T-helper 1 cell treated with Interleukin-12 subunit alpha and Interleukin-12 subunit beta and Interleukin-4 antibody, amounts not matched to agents 30 ng/mL and 1 ng/mL, for 36 hours (primary cell): Measurements from ENCODE around the gene SS18L1. TPM values are rescaled to one million over a fixed set of nuclear protein-coding genes. Genes with fewer than 3 reads are reported as not detected.
"Not testable (repeated sequence)": the region's sequence is repeated elsewhere in the genome, so short reads cannot be mapped to it uniquely, and the experiment has no call there.

Experiments
- intact Hi-C: fragments of 100-400 bp; cut with micrococcal nuclease; formaldehyde crosslinking; loops from one replicate; pipeline ENCODE4 v1.15.1; 2024
- total RNA-seq: library from RNA; stranded (reverse); gene quantifications from 2 replicates; pipeline ENCODE4 v1.2.3, GENCODE V29; 2022

Gene SS18L1
- total RNA-seq, 1 donor from 2014 or later: 19.7 TPM

DNA sequence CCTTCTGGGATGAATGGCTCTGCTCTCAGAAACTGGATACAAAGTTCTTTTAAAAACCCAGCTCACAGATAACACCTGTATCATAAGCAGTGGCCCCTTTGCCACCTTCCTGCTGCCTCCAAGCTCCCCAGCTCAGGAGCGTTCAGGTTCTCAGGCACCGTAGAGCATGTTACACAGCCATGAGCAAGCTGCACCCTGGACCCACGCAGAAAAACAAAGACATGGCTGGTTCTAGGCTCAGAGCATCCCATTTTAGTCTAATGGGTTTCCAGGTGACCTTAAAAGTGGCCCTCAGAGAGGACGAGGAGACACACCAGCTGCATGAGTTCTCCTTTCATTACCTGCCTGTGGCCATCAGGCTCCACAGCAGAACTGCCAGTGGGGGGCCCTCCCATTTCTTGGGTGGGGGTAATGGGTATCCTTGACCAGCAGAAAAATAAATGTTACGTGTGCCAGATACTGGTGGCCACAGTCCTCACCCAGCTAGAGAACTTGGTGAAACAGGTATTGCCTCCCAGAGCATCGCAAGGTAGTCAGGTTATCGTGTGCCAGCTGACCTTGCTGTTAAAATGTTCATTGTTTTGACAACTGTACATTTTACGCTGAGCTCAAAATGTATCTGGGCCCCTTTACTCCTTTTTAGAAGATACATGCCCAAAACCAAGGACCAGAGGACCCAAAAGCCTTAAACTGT is 7.8 kb upstream of the SS18L1 start:
- intact Hi-C loops: loop anchor here (2.0 to 5.0 kb wide), 2 partner anchors 69 to 108 kb away; no protein-coding TSS in a partner anchor

DNA sequence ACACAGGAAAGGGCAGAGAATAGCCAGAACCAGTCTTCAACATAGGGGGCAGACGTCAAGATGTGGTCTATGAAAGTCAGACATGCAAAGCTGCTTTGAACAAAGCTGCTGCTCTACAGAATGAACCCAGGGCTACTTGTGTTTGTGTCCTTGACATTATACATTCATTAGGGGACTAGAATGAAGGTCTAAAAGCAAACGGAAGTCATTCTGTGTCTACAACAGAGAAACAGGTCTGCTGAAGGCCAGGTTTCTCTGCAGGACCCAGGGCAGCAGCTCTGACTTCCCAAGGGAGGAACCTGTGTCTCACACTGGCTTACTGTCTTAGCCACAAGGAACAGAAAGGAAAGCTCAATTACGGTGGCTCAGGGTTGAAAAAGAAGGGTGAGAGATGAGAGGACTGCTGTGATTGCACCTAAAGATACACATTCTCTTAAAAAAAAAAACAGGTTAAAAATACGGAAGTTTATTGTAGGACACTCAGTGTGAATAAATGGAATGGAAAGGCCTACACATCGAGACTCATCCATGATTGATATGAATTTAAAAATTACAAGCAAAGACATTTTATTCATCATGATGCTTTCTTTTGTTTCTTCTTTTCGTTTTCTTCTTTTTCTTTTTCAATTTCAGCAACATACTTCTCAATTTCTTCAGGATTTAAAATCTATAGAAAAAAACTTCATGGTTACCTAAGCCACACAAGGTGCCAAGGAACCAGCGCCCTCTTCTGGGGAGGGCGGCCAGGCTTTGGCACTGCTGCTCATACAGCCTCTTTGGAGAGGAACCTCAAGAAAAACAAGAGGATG is 7.1 kb upstream of the SS18L1 start:
- intact Hi-C loops: loop anchor here (1.0 to 5.0 kb wide), 4 partner anchors 14 to 126 kb away; partner anchors contain the start of gene LSM14B

DNA sequence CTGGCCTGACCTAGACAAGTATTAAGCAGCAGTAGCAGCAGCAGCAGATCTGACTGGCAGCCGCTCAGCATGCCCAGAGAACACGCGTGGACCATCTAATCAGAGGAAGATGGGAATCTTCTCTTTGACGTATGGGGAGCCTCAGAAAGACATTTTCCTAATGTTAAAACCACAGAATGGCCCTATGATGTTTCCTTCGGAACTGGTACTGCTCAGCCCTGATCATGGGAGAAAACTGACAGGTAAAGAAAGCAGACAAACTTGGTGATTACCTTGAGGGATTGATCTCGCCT is 6.5 kb upstream of the SS18L1 start:
- intact Hi-C loops: loop anchor here (1.0 to 5.0 kb wide), 4 partner anchors 15 to 127 kb away; partner anchors contain the start of gene LSM14B

DNA sequence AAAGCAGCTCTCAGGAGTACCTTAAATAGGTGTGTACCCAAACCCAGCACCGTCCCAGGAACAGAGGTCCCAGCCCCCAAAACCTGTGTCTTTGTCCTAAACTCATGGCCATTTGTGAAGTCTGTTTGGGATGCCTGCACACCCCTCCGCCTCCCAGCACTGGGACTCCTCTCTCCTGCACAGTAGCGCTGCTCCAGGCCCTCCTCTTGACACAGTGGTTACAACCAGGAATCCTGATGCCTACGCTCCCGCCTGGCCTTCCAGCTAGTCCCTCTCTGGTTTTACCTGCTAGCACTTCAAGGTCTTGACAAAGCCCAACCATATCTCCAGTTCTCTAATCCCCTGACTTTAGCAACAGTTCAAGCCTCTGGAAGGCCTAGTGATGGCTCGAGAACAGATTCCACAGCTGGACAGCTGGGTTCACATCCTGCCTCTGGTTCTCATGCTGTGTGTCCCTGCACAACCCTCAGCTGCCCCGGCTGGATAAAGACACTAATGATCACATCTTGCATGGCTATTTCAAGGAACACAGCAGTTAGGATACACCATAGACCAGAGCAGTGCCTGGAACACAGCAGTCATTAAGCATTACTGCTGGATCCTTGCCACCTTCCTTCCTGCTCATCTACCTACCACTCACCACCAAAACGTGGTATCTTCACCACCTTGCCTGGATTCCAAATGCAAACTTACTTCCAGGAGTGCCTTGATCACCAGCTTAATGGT is 5.9 kb upstream of the SS18L1 start:
- intact Hi-C loops: loop anchor here (1.0 to 5.0 kb wide), 4 partner anchors 15 to 127 kb away; partner anchors contain the start of gene LSM14B

DNA sequence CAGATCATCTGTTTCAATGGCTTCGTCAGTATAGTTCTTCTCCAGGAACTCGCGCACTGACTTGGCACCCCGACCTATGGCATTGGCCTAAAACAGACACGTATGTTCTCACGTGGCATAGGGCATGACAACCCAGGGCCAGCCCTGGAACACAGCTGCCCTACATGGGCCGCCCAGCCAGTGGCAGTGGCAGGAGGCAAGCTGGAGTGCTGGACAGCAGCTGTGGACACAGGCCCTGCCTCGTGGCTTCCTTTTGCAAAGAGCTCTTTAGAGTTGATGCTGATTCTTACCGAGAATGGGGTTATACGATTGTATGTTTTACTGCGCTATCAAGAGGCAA is 5.4 kb upstream of the SS18L1 start:
- intact Hi-C loops: loop anchor here (5.0 kb wide), 1 partner anchor 111 kb away; no protein-coding TSS in a partner anchor

DNA sequence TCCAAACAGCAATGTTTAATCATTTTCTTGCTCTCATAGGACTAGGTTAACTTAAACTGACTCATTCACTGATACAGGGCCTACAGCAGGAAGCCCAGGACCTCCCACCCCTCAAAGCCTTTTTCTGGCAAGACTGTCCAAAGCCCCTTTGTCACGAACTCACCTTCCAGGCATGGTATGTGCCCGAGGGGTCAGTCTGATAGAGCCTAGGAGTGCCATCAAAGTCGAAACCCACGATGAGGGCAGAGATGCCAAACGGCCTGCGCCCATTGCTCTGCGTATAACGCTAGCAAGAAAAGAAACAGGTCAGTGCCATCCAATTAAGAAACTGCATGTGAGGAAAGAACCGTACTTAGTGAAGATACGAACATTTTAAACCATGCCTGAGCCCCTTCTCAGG is 4.7 kb upstream of the SS18L1 start:
- intact Hi-C loops: loop anchor here (5.0 kb wide), 1 partner anchor 112 kb away; no protein-coding TSS in a partner anchor

DNA sequence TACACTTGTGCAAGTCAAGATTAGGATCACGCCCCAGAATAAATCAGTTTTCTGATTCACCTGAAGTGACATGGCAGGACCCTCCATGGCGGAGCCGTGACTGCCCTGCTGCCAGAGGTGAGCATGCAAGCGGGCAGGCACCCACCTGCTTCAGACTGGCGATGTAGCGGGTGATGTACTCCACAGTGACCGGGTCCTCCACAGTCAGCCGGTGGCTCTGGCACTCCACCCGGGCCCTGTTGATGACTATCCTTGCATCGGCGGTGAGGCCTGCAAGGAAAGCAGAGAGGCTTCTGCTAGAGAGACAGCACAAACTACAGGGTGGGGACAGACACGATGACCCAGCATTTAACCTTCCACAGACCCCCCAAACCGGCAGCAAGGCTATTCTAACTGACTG is 3.9 kb upstream of the SS18L1 start:
- intact Hi-C loops: loop anchor here (5.0 kb wide), 2 partner anchors 112 to 248 kb away; partner anchors contain the start of gene RPS21

DNA sequence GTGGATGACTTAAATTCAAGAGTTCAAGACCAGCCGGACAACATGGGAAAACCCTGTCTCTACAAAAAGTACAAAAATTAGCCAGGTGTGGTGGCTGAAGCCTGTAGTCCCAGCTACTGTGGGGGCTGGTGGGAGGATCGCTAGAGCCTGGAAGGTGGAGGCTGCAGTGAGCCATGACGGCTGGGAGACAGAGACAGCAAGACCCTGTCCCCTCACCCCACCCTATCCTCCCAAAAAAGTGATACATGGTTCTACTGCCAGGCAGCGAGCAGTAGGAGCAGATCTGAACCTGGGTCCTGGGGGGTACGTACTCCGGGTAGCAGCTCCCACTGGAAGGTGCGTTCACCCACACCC is 2.5 kb upstream of the SS18L1 start:
- intact Hi-C loops: loop anchor here (1.0 to 5.0 kb wide), 2 partner anchors 130 to 246 kb away; partner anchors contain the start of gene RPS21

DNA sequence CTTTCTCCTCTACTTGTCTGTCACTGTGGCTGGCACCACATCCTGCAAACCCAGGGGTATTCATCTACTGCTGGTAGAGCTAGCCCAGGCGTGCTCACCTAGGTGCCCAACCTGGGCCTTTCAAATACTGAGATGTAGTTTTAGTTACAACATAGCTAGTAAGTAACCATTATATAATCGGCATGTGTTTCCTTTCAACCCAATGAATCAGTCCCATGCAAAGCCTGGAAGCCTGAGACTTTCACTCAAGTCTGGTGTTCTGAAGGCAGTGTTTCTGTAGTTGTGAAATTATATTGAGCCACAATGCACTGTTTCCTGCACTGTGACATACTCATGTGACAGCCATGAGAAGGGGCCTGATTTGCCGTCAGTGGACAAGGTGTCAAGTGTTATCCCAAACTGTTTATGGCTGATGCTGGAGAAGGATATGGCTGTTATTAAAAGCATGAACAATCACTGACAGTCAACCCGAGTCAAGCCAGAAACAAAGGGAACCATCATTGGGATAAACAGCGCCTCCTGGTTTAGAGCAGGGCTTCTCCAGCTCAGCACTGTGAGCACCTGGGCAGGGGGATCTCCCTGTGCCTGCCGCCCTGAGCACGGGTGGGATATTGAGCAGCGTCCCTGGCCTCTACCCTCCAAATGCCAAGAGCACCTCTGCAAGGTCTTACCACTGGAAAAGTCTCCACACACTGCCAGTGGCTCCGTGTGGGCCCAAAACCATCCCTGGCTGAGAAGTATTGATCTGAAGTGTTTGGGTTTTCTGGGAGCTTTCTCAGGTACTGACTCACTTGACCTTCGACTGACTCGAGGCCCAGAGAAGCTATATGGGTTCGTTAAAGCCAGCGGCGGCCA is 1.9 kb upstream of the SS18L1 start:
- intact Hi-C loops: loop anchor here (1.0 to 5.0 kb wide), 4 partner anchors 75 to 246 kb away; partner anchors contain the start of genes OSBPL2 and RPS21

DNA sequence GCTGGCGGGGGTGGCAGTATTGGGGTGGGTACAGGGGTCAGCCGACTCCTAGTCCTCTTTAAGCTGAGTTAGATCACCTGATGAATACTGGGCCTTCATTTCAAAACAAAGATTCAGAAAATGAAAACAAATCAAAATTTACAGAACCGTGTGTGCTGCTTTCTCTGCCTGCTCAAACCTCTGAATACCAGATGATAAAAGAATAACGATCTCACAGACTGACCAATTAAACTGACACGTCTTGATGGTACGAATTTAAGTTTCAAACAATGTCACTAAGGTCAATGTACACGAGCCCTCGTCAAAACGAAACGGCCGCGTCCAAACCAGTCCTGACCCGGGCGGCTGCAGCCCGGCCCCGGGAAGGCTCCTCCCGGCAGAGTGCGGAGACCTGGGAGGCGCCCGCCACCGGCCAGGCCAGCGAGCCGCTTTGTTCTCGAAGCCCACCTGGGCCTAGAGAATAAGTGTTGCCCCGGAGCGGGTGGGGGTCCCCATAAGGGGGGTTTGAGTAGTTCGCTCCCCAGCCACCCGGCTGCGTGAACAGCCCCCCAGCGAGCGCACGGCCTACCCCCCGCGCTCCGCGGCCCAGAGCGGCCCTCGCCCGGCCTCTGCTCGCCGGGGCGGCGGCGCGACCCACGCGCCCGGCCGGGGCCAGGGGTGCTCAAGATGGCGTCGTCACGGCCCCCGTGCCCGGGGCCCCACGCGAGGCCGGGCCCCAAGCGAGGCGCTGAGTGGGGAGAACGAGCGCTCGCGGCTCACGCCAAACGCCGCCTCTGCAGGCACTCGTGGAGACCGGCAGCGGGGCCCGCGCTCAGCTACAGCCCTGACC is 1.1 kb upstream of the SS18L1 start:
- intact Hi-C loops: loop anchor here (1.0 to 5.0 kb wide), 6 partner anchors 20 to 245 kb away; partner anchors contain the start of genes ADRM1, LSM14B, OSBPL2 and RPS21

DNA sequence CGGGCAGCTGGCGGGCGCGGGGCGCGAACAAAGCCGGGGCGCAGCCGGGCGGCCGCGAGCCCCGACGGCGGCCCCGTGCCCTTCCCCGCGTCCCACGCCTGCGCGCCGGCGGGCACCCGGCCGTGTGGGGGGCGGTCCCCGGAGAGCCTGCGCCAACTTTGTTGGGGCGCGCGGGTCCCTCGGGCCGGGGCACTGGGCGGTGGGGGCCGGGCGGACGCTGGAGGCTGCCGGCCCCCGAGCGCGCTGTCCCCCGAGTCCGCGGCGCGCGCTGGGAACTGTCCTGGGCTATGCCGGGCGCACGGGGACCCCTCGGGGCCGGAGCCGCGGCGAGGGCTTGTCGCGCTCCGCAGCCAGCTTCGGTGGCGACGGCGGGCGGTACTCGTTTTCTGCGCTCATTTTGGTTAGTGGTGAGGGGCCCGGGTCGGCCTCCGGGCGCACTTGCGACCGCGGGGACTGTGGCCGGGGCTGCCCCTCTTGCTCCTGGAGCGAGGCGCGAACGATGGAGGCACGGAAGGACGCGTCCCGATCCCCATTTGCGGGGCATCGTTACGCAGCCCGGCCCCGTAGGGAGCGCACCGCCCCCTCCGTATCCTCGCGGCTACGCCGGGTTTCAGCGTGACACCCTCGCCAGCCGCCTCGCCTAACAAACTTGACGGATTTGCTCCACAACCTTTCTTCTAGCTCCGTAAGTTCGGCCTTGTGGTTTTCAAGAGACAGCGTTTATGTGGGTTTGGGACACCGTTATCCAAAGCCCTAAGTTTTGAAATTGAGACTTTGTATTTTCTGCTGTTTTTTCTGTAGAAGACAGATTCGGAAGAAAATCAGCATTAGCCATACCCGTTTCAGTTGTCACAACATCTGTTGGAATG is 622 bp downstream of the SS18L1 start:
- intact Hi-C loops: loop anchor here (1.0 to 5.0 kb wide), 5 partner anchors 22 to 243 kb away; partner anchors contain the start of genes ADRM1, LSM14B, OSBPL2 and RPS21

DNA sequence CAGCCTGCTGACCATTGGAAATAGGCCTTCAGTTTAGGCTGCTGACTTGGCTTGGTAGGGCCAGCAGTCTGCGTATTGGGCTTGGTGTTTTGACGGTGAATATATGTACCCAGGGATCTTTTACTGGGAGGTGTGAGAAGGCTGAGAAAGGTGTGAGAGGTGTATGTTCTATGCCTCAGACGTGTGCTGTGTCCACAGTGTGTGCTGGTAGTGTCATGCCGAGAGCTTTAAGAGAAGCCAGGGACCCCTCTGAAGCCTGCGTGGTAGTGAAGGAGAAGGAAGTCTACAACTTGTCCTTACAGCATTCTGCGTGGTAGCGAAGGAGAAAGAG is 2.1 kb downstream of the SS18L1 start:
- intact Hi-C loops: no loop called here

DNA sequence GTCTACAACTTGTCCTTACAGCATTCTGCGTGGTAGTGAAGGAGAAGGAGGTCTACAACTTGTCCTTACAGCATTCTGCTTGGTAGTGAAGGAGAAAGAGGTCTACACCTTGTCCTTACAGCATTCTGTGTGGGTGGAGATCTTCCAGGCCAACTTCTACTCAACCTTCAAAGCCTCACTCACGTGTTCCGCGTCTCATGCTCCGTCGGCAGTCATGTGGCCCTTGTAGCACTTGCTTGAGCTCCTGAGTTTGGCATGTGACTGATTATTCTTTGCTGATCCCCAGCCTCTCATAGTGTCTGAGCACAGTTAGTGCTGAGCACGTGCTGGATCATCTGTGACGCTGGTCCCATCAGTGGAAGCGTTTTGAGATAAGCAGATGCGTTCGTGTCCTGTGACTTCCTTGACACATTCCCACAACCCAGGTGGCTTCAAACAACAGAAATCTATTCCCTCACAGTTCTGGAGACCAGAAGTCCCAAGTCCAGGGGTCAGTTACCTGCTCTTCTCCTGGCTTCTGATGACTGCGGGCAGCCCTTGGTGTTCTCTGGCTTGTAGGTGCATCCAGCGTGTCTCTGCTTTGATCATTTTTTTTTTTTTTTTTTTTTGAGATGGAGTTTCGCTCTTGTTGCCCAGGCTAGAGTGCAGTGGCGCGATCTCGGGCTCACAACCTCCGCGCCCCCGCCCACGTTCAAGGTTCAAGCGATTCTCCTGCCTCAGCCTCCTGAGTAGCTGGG is 2.6 kb downstream of the SS18L1 start:
- intact Hi-C loops: no loop called here

DNA sequence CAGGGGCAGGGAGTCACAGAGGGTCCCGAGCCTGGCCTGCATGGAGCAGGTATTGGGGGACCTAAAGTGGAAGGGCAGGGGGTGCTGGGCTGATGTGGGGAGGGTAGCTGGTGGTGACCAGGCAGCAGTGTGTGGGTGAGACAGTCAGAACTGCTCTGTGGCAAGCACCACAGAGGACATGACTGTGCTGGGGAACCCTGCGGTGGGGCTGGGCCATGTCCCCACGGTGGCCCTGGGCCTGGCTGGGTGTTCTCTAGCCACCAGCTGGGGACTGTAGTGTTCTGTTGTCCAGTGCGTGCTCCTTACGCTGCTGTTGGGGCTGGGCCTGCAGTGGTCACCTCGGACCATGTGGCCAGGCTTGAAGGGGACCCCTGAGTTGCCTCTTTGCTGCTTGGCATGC is 3.6 kb downstream of the SS18L1 start:
- intact Hi-C loops: no loop called here

DNA sequence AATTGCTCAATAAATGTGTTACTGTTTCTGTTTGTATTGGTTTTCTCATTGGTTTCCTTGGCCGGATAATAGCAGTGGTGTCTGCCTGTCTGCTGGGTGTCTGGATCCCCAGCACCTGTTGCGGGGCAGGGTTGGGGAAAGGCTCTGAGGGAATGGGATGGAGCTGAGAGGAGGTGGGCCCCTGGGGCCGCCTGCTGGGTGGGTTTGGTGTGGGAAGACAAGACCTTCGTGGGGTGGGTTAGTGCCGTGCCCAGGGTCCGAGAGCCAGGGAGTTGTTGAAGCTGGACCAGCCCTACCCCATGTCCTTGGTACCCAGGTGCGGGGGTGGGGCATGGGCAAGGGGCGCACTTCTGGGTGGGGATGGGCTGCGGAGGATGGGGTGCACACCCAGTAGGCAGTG is 4.0 kb downstream of the SS18L1 start:
- intact Hi-C loops: no loop called here

DNA sequence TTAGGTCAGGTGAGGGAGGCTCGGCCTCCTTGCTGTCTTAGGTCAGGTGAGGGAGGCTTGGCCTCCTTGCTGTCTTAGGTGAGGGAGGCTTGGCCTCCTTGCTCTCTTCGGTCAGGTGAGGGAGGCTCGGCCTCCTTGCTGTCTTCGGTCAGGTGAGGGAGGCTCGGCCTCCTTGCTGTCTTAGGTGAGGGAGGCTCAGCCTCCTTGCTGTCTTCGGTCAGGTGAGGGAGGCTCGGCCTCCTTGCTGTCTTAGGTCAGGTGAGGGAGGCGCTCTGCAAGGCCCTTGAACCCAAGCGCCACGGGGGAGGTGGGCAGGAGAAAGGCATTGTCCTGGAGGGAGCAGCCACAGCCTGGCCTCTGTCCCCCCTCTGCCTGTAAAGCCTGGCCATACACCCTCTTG is 4.8 kb downstream of the SS18L1 start:
- intact Hi-C loops: not testable (repeated sequence)

DNA sequence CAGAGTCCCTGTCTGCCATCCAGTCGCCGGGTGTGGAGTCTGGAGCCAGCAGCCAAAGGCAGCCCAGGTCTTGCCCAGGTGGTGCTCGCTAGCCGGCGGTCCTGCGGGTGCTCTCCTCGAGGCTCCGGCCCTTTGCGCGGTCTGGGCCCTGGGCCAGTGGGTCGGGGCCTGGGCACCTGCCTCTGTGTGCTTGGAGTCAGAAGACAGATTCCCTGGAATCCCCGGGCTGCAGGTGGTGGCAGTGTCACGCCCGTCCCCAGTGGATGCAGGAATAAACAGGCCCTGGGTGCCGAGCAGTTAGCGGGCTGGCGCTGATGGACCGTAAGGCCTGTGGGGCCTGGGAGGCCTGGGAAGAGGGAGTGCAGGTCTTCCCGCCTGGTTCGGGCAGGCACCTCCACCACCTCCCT is 5.3 kb downstream of the SS18L1 start:
- intact Hi-C loops: no loop called here
